Psoas muscle (tissue), 8 donors: ENCODE results near the gene ADGRB2. TPM values are rescaled to one million over a fixed set of nuclear protein-coding genes. Genes with fewer than 3 reads are reported as not detected.

Experiments
- ATAC-seq, 4 donors: fragments of 200-7000 bp; cut with Tn5 transposase; one replicate each; pipeline ENCODE4 v1.9.1; 2020; ENCODE audit warnings: moderate library complexity in 3 of 4, mild to moderate bottlenecking in 2 of 4
- DNase-seq, 2 donors: peaks; one replicate each; pipeline ENCODE4 v3.0.0-alpha.2; 2020
- H3K27ac ChIP-seq: fragments of 200-600 bp; one replicate; pipeline ENCODE4 v1.8.0; 2022
- H3K27me3 ChIP-seq, 3 donors: fragments of 200-600 bp in 1 of 3; one replicate each; pipeline versions ENCODE4 v1.6.1 to v1.8.0; 2013 to 2022; ENCODE audit warnings: low read length in 2 of 3, mild to moderate bottlenecking in 2 of 3, moderate library complexity in 1 of 3; ENCODE audit not compliant: insufficient read depth in 3 of 3
- H3K36me3 ChIP-seq, 2 donors: fragments of 200-600 bp in 1 of 2; one replicate each; pipeline versions ENCODE4 v1.6.1 to v1.8.0; 2013 to 2022; ENCODE audit warnings: low read depth in 1 of 2, mild to moderate bottlenecking in 1 of 2, moderate library complexity in 1 of 2; ENCODE audit not compliant: insufficient read depth in 1 of 2
- H3K4me1 ChIP-seq: fragments of 200-600 bp; one replicate; pipeline ENCODE4 v1.8.0; 2022
- H3K4me3 ChIP-seq: fragments of 200-600 bp; one replicate; pipeline ENCODE4 v1.8.0; 2022; ENCODE audit warnings: mild to moderate bottlenecking
- H3K9me3 ChIP-seq: fragments of 200-600 bp; one replicate; pipeline ENCODE4 v1.8.0; 2022
- CTCF ChIP-seq: fragments of 200-600 bp; IDR thresholded peaks from one replicate; pipeline ENCODE4 v1.8.0; 2022; ENCODE audit warnings: antibody characterized with exemption
- WGBS, 3 donors: extraction: QIAGEN DNeasy Blood & Tissue Kit; methylation state at CpG; one replicate each; pipeline versions ENCODE4 v1.1.6 to v1.1.7; 2013; 5-methylcytosine and 5-hydroxymethylcytosine counted together
- intact Hi-C, 2 donors: fragments of 100-400 bp; cut with DNase I; formaldehyde crosslinking; loops; one replicate each; pipeline versions ENCODE4 v1.11.0 to v1.14.2; 2022
- polyA plus RNA-seq, 3 donors: library from polyadenylated mRNA; stranded (reverse); fragments of 200-250 nt; gene quantifications; one replicate each; pipeline ENCODE4 v1.2.3, GENCODE V29; 2013
- total RNA-seq, 4 donors: library from RNA; stranded (reverse); fragmentation: NEBNext Ultra II Directional in 2 of 4; extraction: Animal tissue kit (Norgen Biotek cat#: 25700) in 2 of 4; gene quantifications; one replicate each; pipeline versions ENCODE4 v1.2.1 to v1.2.4, GENCODE V29; 2021 to 2023
- donor health status: healthy with polysubstance abuse.
- donor health status: DM: no; HTN: no; CAD: no; lungs with moderate emphysema.
- donor health status: Bipolar disorder and iron deficiency.
- donor health status: healthy.
- donor health status: DM: yes; HTN: yes; CAD: no.
- donor health status: DM: no; HTN: no; CAD: no.
- donor health status: DM: no; HTN: no; CAD: no.
- donor health status: DM: yes; HTN: yes; CAD: no.

The ADGRB2 gene
- total and polyA plus RNA-seq, 7 donors, result 0.44 to 1.8 (median 0.73) TPM

- Histone ChIP-seq H3K27ac (peak overlapping the region; percentile 56), H3K4me3 (peak overlapping the region; percentile 78), H3K9me3 (no peaks in the 10 kb centered on the region), H3K27me3 (no peaks in the 10 kb centered on the region), H3K4me1 (peaks cover 4% of the 10 kb centered on the region), H3K36me3 (no peaks in the 10 kb centered on the region)
- WGBS, 3 donors, result 4 to 6% (median 6%) methylated on average over 37 to 39 of the region's 39 CpGs
- peak; percentile 90 to 96 for DNase-seq
- intact Hi-C loops, result loop anchor here (2.0 to 10.0 kb wide), 5 partner anchors 25 to 226 kb away; no protein-coding TSS in a partner anchor
- TF ChIP-seq CTCF, result no peak
- ATAC-seq, result peak; percentile 83 to 94 (median 88)
Measured at GRCh38 chr1:31788138-31788824, 24.1 kb upstream of the ADGRB2 start.

- H3K27ac ChIP-seq, result no peak overlapping the region
- TF ChIP-seq CTCF, result no peak
- ATAC-seq (no peak), DNase-seq (no peak)
- intact Hi-C loops, result loop anchor here (2.0 to 10.0 kb wide), 5 partner anchors 25 to 225 kb away; no protein-coding TSS in a partner anchor
- 52 to 65% (median 58%) methylated on average over 1 of the region's 1 CpG for WGBS, 3 donors
- H3K36me3 ChIP-seq, result no peaks in the 10 kb centered on the region
- H3K9me3 ChIP-seq, result no peaks in the 10 kb centered on the region
- H3K27me3 ChIP-seq, result no peaks in the 10 kb centered on the region
- peak overlapping the region; percentile 78 for H3K4me3 ChIP-seq
- peaks cover 4% of the 10 kb centered on the region for H3K4me1 ChIP-seq
Measured at GRCh38 chr1:31787786-31788137, 23.6 kb upstream of the ADGRB2 start.

GRCh38 chr1:31787261-31787660, 23.1 kb upstream of the ADGRB2 start:
- Histone ChIP-seq H3K27ac (no peak overlapping the region), H3K4me3 (no peak overlapping the region), H3K9me3 (no peaks in the 10 kb centered on the region), H3K4me1 (peaks cover 4% of the 10 kb centered on the region), H3K36me3 (no peaks in the 10 kb centered on the region), H3K27me3 (no peaks in the 10 kb centered on the region)
- intact Hi-C loops, result loop anchor here (5.0 to 10.0 kb wide), 2 partner anchors 222 to 225 kb away; no protein-coding TSS in a partner anchor
- DNase-seq (peak in 1 of 2 donors; percentile 38), ATAC-seq (no peak)
- 75 to 85% (median 79%) methylated on average over 3 of the region's 3 CpGs for WGBS, 3 donors
- TF ChIP-seq CTCF, result no peak

- Histone ChIP-seq H3K9me3 (no peaks in the 10 kb centered on the region), H3K27ac (no peak overlapping the region), H3K27me3 (no peaks in the 10 kb centered on the region), H3K4me3 (no peak overlapping the region), H3K36me3 (no peaks in the 10 kb centered on the region), H3K4me1 (peaks cover 4% of the 10 kb centered on the region)
- WGBS, 3 donors, result 82 to 87% (median 85%) methylated on average over 16 of the region's 16 CpGs
- no peak for ATAC-seq
- no peak for TF ChIP-seq CTCF
- DNase-seq, result peak in 1 of 2 donors; percentile 42
- intact Hi-C loops, result loop anchor here (5.0 to 10.0 kb wide), 2 partner anchors 222 to 224 kb away; no protein-coding TSS in a partner anchor
Measured at GRCh38 chr1:31786366-31787060, 22.4 kb upstream of the ADGRB2 start.
